Liver (tissue), 9 donors: ENCODE results near the gene ULK4. TPM values are rescaled to one million over a fixed set of nuclear protein-coding genes. Genes with fewer than 3 reads are reported as not detected.

Source experiments
- DNase-seq: peaks from one replicate; pipeline ENCODE4 v3.0.0-alpha.2; 2017; ENCODE audit warnings: low spot score
- H3K27ac ChIP-seq, 2 donors: one replicate each; pipeline ENCODE4 v1.7.0; 2013; ENCODE audit warnings: inconsistent platforms in 2 of 2, low read length in 2 of 2, control low read depth in 1 of 2, low read depth in 1 of 2, mild to moderate bottlenecking in 1 of 2
- H3K27me3 ChIP-seq, 4 donors: one replicate each; pipeline versions ENCODE4 v1.6.1 to v1.7.0; 2013; ENCODE audit warnings: low read length in 3 of 4, inconsistent platforms in 1 of 4, mild to moderate bottlenecking in 1 of 4, moderate library complexity in 1 of 4; ENCODE audit not compliant: control insufficient read depth in 4 of 4, insufficient read depth in 4 of 4
- H3K36me3 ChIP-seq, 4 donors: one replicate each; pipeline versions ENCODE4 v1.6.1 to v1.7.0; 2013; ENCODE audit warnings: low read length in 3 of 4, mild to moderate bottlenecking in 3 of 4, low read depth in 1 of 4, moderate library complexity in 1 of 4; ENCODE audit not compliant: control insufficient read depth in 4 of 4, insufficient read depth in 3 of 4
- H3K4me1 ChIP-seq, 4 donors: one replicate each; pipeline versions ENCODE4 v1.6.1 to v1.7.0; 2013; ENCODE audit warnings: low read length in 3 of 4, mild to moderate bottlenecking in 3 of 4, moderate library complexity in 1 of 4; ENCODE audit not compliant: control insufficient read depth in 4 of 4, insufficient read depth in 4 of 4
- H3K4me3 ChIP-seq, 3 donors: one replicate each; pipeline versions ENCODE4 v1.6.1 to v1.7.0; 2013; ENCODE audit warnings: low read length in 3 of 3, control low read depth in 1 of 3, low read depth in 1 of 3, mild to moderate bottlenecking in 1 of 3
- H3K9ac ChIP-seq, 2 donors: one replicate each; pipeline ENCODE4 v1.7.0; 2013; ENCODE audit warnings: low read length in 2 of 2, mild to moderate bottlenecking in 2 of 2, moderate library complexity in 2 of 2, control low read depth in 1 of 2, low read depth in 1 of 2
- H3K9me3 ChIP-seq, 4 donors: one replicate each; pipeline versions ENCODE4 v1.6.1 to v1.7.0; 2013; ENCODE audit warnings: low read length in 3 of 4; ENCODE audit not compliant: control insufficient read depth in 4 of 4
- EGR1 ChIP-seq, 2 donors: IDR thresholded peaks; 2 replicates each; pipeline ENCODE4 v1.6.1; 2016 to 2018; ENCODE audit warnings: antibody characterized with exemption in 2 of 2, low read depth in 2 of 2
- FOXA1 ChIP-seq: IDR thresholded peaks from 2 replicates; pipeline ENCODE4 v1.6.1; 2016; ENCODE audit warnings: antibody characterized with exemption
- FOXA2 ChIP-seq: IDR thresholded peaks from 2 replicates; pipeline ENCODE4 v1.6.1; 2016; ENCODE audit warnings: antibody characterized with exemption
- GABPA ChIP-seq, 2 donors: IDR thresholded peaks in 1 of 2; conservative IDR thresholded peaks in 1 of 2; 2 replicates each; pipeline ENCODE4 v1.6.1; 2016; ENCODE audit warnings: antibody characterized with exemption in 2 of 2, mild to moderate bottlenecking in 1 of 2, moderate library complexity in 1 of 2
- HNF4A ChIP-seq, 2 donors: conservative IDR thresholded peaks; 2 replicates each; pipeline ENCODE4 v1.6.1; 2016; ENCODE audit warnings: antibody characterized with exemption in 2 of 2, mild to moderate bottlenecking in 2 of 2
- HNF4G ChIP-seq: IDR thresholded peaks from 2 replicates; pipeline ENCODE4 v1.6.1; 2016; ENCODE audit warnings: antibody characterized with exemption
- JUND ChIP-seq, 2 donors: IDR thresholded peaks; 2 replicates each; pipeline ENCODE4 v1.6.1; 2016; ENCODE audit warnings: antibody characterized with exemption in 2 of 2
- NR2F2 ChIP-seq: IDR thresholded peaks from 2 replicates; pipeline ENCODE4 v1.6.1; 2016; ENCODE audit warnings: antibody characterized with exemption
- RAD21 ChIP-seq, 2 donors: IDR thresholded peaks; 2 replicates each; pipeline ENCODE4 v1.6.1; 2016; ENCODE audit warnings: antibody characterized with exemption in 2 of 2, mild to moderate bottlenecking in 2 of 2
- RXRA ChIP-seq, 2 donors: IDR thresholded peaks; 2 replicates each; pipeline ENCODE4 v1.6.1; 2017 to 2018; ENCODE audit warnings: antibody characterized with exemption in 2 of 2, mild to moderate bottlenecking in 1 of 2
- SP1 ChIP-seq: IDR thresholded peaks from 2 replicates; pipeline ENCODE4 v1.6.1; 2018; ENCODE audit warnings: antibody characterized with exemption, mild to moderate bottlenecking
- YY1 ChIP-seq: IDR thresholded peaks from 2 replicates; pipeline ENCODE4 v1.6.1; 2016; ENCODE audit warnings: antibody characterized with exemption, mild to moderate bottlenecking
- WGBS: extraction: QIAGEN DNeasy Blood & Tissue Kit; methylation state at CpG from one replicate; pipeline ENCODE4 v1.1.7; 2013; 5-methylcytosine and 5-hydroxymethylcytosine counted together
- polyA plus RNA-seq, 2 donors: library from polyadenylated mRNA; stranded (reverse) in 1 of 2; unstranded in 1 of 2; fragments of 200-250 nt in 1 of 2; fragments of >200 nt in 1 of 2; fragmentation: Nextera tagmentation in 1 of 2; extraction: Ambion mirVana in 1 of 2; gene quantifications; one replicate each; pipeline versions ENCODE4 v1.2.1 to v1.2.3, GENCODE V29; 2013 to 2015
- total RNA-seq, 2 donors: library from RNA; depleted of rRNA; stranded (reverse); fragments of >200 nt; gene quantifications; one replicate each; pipeline ENCODE4 v1.2.3, GENCODE V29; 2014
- TF ChIP-seq, protein P1 (sequence below): fragments of 150-350 bp; IDR thresholded peaks from 2 replicates; pipeline ENCODE4 v1.5.1; 2017; ENCODE audit warnings: improper control_type of control experiment, low read depth, low read length; ENCODE audit not compliant: missing input control
- TF ChIP-seq, protein P2 (sequence below): IDR thresholded peaks from 2 replicates; pipeline ENCODE4 v1.6.1; 2016; ENCODE audit warnings: antibody characterized with exemption, mild to moderate bottlenecking
- TF ChIP-seq, protein P3 (sequence below): IDR thresholded peaks from 2 replicates; pipeline ENCODE4 v1.6.1; 2016; ENCODE audit warnings: antibody characterized with exemption
- donor health status: healthy.
- donor health status: healthy.
- donor health status: healthy.
- donor health status: healthy.
- donor health status: healthy.

The ULK4 gene
- total and polyA plus RNA-seq, 4 donors, result 1.1 to 11.5 (median 3.2) TPM

DNA sequence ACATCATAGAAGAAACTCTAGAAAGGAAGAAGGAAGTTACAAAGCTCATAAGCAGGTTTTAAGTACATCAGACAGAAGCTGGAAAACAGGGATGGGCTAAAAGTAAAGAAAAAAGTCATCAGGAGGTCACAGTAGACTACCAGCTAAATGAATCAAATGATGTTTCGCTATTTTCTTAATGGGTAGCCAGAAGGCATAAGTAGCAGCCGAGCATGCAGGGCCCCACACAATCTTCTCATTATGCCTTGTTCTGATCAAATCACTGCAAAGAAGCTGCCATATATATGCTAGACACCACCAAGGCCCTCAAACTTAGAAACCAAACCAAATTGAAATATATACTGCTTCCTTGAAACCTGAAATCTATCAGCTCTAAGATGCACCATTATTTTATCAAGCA, 349.1 kb downstream of the ULK4 start:
- Histone ChIP-seq H3K27me3 (no peaks in the 10 kb centered on the region), H3K4me1 (no peaks in the 10 kb centered on the region), H3K9ac (no peak overlapping the region), H3K4me3 (no peak overlapping the region), H3K27ac (no peak overlapping the region), H3K9me3 (no peaks in the 10 kb centered on the region), H3K36me3 (no peaks in the 10 kb centered on the region)
- TF ChIP-seq GABPA (IDR thresholded peaks at IDR 0.05 in 1 of 2, conservative IDR thresholded peaks at IDR 0.05 in 1 of 2) (no peak), HNF4G (no peak), FOXA2 (no peak), YY1 (no peak), JUND (IDR thresholded peaks at IDR 0.05) (no peak), RXRA (IDR thresholded peaks at IDR 0.05) (no peak), HNF4A (conservative IDR thresholded peaks at IDR 0.05) (no peak)
- TF ChIP-seq, protein P1, sequence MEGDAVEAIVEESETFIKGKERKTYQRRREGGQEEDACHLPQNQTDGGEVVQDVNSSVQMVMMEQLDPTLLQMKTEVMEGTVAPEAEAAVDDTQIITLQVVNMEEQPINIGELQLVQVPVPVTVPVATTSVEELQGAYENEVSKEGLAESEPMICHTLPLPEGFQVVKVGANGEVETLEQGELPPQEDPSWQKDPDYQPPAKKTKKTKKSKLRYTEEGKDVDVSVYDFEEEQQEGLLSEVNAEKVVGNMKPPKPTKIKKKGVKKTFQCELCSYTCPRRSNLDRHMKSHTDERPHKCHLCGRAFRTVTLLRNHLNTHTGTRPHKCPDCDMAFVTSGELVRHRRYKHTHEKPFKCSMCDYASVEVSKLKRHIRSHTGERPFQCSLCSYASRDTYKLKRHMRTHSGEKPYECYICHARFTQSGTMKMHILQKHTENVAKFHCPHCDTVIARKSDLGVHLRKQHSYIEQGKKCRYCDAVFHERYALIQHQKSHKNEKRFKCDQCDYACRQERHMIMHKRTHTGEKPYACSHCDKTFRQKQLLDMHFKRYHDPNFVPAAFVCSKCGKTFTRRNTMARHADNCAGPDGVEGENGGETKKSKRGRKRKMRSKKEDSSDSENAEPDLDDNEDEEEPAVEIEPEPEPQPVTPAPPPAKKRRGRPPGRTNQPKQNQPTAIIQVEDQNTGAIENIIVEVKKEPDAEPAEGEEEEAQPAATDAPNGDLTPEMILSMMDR, result no peak
- TF ChIP-seq, protein P2, sequence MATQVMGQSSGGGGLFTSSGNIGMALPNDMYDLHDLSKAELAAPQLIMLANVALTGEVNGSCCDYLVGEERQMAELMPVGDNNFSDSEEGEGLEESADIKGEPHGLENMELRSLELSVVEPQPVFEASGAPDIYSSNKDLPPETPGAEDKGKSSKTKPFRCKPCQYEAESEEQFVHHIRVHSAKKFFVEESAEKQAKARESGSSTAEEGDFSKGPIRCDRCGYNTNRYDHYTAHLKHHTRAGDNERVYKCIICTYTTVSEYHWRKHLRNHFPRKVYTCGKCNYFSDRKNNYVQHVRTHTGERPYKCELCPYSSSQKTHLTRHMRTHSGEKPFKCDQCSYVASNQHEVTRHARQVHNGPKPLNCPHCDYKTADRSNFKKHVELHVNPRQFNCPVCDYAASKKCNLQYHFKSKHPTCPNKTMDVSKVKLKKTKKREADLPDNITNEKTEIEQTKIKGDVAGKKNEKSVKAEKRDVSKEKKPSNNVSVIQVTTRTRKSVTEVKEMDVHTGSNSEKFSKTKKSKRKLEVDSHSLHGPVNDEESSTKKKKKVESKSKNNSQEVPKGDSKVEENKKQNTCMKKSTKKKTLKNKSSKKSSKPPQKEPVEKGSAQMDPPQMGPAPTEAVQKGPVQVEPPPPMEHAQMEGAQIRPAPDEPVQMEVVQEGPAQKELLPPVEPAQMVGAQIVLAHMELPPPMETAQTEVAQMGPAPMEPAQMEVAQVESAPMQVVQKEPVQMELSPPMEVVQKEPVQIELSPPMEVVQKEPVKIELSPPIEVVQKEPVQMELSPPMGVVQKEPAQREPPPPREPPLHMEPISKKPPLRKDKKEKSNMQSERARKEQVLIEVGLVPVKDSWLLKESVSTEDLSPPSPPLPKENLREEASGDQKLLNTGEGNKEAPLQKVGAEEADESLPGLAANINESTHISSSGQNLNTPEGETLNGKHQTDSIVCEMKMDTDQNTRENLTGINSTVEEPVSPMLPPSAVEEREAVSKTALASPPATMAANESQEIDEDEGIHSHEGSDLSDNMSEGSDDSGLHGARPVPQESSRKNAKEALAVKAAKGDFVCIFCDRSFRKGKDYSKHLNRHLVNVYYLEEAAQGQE, result no peak
- no peak for DNase-seq
- WGBS, result 80% methylated on average over 2 of the region's 2 CpGs

DNA sequence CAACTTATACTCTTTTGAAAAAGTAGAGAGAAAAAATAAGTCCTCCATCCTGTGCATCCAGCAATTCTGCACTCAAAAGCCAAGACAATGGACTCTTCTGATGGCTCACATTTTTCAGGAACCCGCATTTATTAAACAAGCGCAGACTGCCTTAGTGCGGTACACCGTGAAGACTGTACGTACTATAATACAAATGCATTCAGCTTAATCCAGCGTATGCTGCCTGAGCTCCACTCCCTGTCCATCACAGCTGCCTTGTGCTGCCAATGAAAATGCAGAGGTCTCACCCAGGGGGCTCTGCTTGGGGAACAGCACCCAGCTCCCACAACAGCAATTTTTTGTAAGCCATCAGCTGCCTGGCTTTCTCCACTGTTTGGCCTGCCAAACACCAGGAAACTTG, 350.9 kb downstream of the ULK4 start:
- Histone ChIP-seq H3K27ac (no peak overlapping the region), H3K9ac (no peak overlapping the region), H3K4me3 (no peak overlapping the region), H3K9me3 (no peaks in the 10 kb centered on the region), H3K36me3 (no peaks in the 10 kb centered on the region), H3K27me3 (no peaks in the 10 kb centered on the region), H3K4me1 (no peaks in the 10 kb centered on the region)
- no peak for DNase-seq
- TF ChIP-seq RAD21 (IDR thresholded peaks at IDR 0.05) (no peak), JUND (IDR thresholded peaks at IDR 0.05) (no peak), FOXA1 (no peak), NR2F2 (no peak), EGR1 (IDR thresholded peaks at IDR 0.05; ENCODE audit: low read depth in 2 of 2) (no peak), YY1 (no peak), SP1 (no peak)
- TF ChIP-seq, protein P3, sequence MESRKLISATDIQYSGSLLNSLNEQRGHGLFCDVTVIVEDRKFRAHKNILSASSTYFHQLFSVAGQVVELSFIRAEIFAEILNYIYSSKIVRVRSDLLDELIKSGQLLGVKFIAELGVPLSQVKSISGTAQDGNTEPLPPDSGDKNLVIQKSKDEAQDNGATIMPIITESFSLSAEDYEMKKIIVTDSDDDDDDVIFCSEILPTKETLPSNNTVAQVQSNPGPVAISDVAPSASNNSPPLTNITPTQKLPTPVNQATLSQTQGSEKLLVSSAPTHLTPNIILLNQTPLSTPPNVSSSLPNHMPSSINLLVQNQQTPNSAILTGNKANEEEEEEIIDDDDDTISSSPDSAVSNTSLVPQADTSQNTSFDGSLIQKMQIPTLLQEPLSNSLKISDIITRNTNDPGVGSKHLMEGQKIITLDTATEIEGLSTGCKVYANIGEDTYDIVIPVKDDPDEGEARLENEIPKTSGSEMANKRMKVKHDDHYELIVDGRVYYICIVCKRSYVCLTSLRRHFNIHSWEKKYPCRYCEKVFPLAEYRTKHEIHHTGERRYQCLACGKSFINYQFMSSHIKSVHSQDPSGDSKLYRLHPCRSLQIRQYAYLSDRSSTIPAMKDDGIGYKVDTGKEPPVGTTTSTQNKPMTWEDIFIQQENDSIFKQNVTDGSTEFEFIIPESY, result no peak
- TF ChIP-seq, protein P1, result no peak
- 98% methylated on average over 6 of the region's 6 CpGs for WGBS
